ENCODE data around the gene LINS1.
A peak's percentile ranks its signal among the peaks of the same experiment; 100 is the strongest.

DNA sequence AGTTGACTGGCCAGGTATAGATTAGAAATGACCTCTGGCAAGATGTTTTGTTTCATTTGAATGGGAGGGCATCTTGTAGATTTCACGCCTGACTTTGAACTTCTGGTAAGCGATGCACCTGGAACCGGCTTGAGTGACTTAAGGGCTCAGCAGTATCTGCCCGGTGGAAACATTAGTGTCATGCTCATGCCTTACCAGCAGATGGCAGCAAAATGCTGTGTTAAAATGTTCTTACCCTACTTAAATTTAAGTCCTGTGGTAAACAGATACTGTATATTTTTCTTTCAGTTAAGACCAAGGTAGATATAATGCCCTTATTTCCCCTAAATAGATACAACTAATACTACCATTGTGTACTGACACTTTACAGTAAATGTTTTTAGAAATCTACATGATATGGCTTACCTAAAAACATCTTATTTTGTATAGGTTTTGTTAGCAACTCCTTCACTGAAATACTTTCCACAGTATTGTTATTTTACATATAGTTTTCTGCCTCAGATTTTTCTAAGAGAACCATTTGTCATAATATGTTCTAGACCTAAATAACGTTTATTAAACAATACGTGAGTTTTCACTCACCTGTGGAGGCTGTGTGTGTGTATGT, 25.9 kb upstream of the LINS1 start:
- TF ChIP-seq POLR2A (IDR thresholded peaks at IDR 0.05), result no peak
- TF ChIP-seq, protein P1, sequence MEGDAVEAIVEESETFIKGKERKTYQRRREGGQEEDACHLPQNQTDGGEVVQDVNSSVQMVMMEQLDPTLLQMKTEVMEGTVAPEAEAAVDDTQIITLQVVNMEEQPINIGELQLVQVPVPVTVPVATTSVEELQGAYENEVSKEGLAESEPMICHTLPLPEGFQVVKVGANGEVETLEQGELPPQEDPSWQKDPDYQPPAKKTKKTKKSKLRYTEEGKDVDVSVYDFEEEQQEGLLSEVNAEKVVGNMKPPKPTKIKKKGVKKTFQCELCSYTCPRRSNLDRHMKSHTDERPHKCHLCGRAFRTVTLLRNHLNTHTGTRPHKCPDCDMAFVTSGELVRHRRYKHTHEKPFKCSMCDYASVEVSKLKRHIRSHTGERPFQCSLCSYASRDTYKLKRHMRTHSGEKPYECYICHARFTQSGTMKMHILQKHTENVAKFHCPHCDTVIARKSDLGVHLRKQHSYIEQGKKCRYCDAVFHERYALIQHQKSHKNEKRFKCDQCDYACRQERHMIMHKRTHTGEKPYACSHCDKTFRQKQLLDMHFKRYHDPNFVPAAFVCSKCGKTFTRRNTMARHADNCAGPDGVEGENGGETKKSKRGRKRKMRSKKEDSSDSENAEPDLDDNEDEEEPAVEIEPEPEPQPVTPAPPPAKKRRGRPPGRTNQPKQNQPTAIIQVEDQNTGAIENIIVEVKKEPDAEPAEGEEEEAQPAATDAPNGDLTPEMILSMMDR (IDR thresholded peaks at IDR 0.05), result peak; percentile 65 to 81 (median 74)

All from sigmoid colon (tissue), 3 donors.